Astrocyte (in vitro differentiated cells and primary cell): ENCODE measurements around the gene TEAD1. TPM values are rescaled to one million over a fixed set of nuclear protein-coding genes. Genes with fewer than 3 reads are reported as not detected.

Source experiments
- DNase-seq: peaks from one replicate; pipeline ENCODE4 v3.0.0-alpha.2; 2010; ENCODE audit warnings: low read depth
- FAIRE-seq: peaks from 2 replicates; lab custom pipeline; 2011; peaks lifted over from hg19 to GRCh38; lab: Jason Lieb, UNC
- H2AFZ ChIP-seq: 2 replicates; pipeline ENCODE4 v1.6.0; 2012; ENCODE audit warnings: low read depth, low read length, inconsistent platforms
- H3K27ac ChIP-seq: 2 replicates; pipeline ENCODE4 v1.5.1; 2011; ENCODE audit warnings: low read depth, low read length, inconsistent platforms
- H3K27me3 ChIP-seq: 2 replicates; pipeline ENCODE4 v1.6.0; 2011; ENCODE audit warnings: low read length, inconsistent platforms; ENCODE audit not compliant: insufficient read depth
- H3K36me3 ChIP-seq: 2 replicates; pipeline ENCODE4 v1.5.1; 2011; ENCODE audit warnings: low read length, inconsistent platforms; ENCODE audit not compliant: insufficient read depth
- H3K4me1 ChIP-seq: 2 replicates; pipeline ENCODE4 v1.5.1; 2011; ENCODE audit warnings: low read length, inconsistent platforms; ENCODE audit not compliant: insufficient read depth
- H3K4me2 ChIP-seq: 2 replicates; pipeline ENCODE4 v1.6.0; 2012; ENCODE audit warnings: low read length, inconsistent platforms
- H3K4me3 ChIP-seq: 2 replicates; pipeline ENCODE4 v1.5.1; 2011; ENCODE audit warnings: low read depth, mild to moderate bottlenecking, low read length, inconsistent platforms; ENCODE audit not compliant: insufficient read depth
- H3K79me2 ChIP-seq: 2 replicates; pipeline ENCODE4 v1.6.0; 2012; ENCODE audit warnings: mild to moderate bottlenecking, low read length, inconsistent platforms; ENCODE audit not compliant: insufficient read depth
- H3K9ac ChIP-seq: 2 replicates; pipeline ENCODE4 v1.6.0; 2012; ENCODE audit warnings: mild to moderate bottlenecking, low read length, inconsistent platforms
- H3K9me3 ChIP-seq: 2 replicates; pipeline ENCODE4 v1.5.1; 2012; ENCODE audit warnings: low read depth, mild to moderate bottlenecking, low read length, inconsistent platforms; ENCODE audit not compliant: insufficient read depth
- H4K20me1 ChIP-seq: 2 replicates; pipeline ENCODE4 v1.6.0; 2012; ENCODE audit warnings: low read length, inconsistent platforms; ENCODE audit not compliant: insufficient read depth
- H3K27ac Mint-ChIP-seq: one replicate; pipeline ENCODE4 v1.8.0; 2021; ENCODE audit warnings: mild to moderate bottlenecking, mixed read lengths; ENCODE audit not compliant: unreplicated experiment
- H3K27me3 Mint-ChIP-seq: one replicate; pipeline ENCODE4 v1.8.0; 2021; ENCODE audit warnings: low read depth, mixed read lengths; ENCODE audit not compliant: unreplicated experiment
- H3K36me3 Mint-ChIP-seq: one replicate; pipeline ENCODE4 v1.8.0; 2021; ENCODE audit warnings: low read depth, mixed read lengths; ENCODE audit not compliant: unreplicated experiment
- H3K4me1 Mint-ChIP-seq: one replicate; pipeline ENCODE4 v1.8.0; 2021; ENCODE audit warnings: low read depth, mixed read lengths; ENCODE audit not compliant: unreplicated experiment
- H3K4me3 Mint-ChIP-seq: one replicate; pipeline ENCODE4 v1.8.0; 2021; ENCODE audit warnings: mild to moderate bottlenecking, moderate library complexity, mixed read lengths; ENCODE audit not compliant: unreplicated experiment
- H3K9me3 Mint-ChIP-seq: one replicate; pipeline ENCODE4 v1.8.0; 2021; ENCODE audit warnings: mild to moderate bottlenecking, mixed read lengths; ENCODE audit not compliant: unreplicated experiment
- EZH2 ChIP-seq: IDR thresholded peaks from 2 replicates; pipeline ENCODE4 v1.6.1; 2012; ENCODE audit warnings: mild to moderate bottlenecking, low read length, inconsistent platforms; ENCODE audit not compliant: insufficient read depth
- total RNA-seq: library from RNA; stranded (reverse); gene quantifications from 2 replicates; pipeline ENCODE4 v1.2.1, GENCODE V29; 2021
- TF ChIP-seq, protein P1 (sequence below): IDR thresholded peaks from 2 replicates; pipeline ENCODE4 v1.5.1; 2011; ENCODE audit warnings: low read depth, mild to moderate bottlenecking, inconsistent platforms, low read length, moderate library complexity; ENCODE audit not compliant: insufficient read depth

TEAD1 gene
- total RNA-seq, 1 donor from 2014 or later = 149 TPM

DNA sequence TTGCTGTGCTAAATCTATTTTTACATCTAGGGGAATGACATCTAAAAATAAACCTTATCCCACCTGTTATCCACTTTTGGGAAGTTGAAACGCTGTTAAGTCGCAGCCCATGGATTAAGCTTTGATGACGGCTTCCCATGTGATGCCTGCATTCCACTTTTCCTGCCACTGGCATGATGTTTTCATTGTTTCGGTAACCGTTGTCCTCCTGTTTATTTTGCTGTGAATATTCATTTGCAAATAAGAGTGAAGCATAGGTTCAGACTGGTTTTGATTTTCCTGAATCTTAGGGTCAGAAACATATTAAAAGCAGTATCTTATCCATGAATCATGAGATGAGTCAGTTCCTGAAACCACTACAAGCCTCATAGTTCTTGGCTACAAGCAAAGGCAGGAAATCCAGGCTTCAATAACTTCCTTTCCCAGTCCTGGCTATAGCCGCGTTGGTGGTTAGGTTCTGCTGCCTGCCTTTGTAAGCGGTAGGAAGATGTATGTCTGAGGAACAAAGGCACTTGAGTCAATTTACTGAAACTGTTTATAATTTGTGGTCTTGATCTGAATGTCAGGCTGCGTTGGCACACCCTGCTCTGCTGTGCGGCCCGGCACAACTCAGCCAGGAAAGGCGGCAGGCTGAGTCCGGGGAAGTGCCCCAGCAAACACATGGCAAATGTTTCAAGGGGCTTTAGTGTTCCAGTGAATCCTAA is 19.4 kb downstream of the TEAD1 start:
- FAIRE-seq (peak; percentile 96), DNase-seq (peak; percentile 100)
- H3K27me3 Mint-ChIP-seq = no peaks in the 10 kb centered on the region
- Histone ChIP-seq H4K20me1 (peaks cover 42% of the 10 kb centered on the region), H3K9me3 (no peaks in the 10 kb centered on the region), H3K79me2 (peaks cover 85% of the 10 kb centered on the region), H3K9ac (peak overlapping the region; percentile 84), H3K4me2 (peak overlapping the region; percentile 82), H2AFZ (peak overlapping the region; percentile 19), H3K36me3 (no peaks in the 10 kb centered on the region), H3K4me3 (peak overlapping the region; percentile 44), H3K4me1 (peaks cover 71% of the 10 kb centered on the region), H3K27ac (peak overlapping the region; percentile 97), H3K27me3 (no peaks in the 10 kb centered on the region)
- peak overlapping the region; percentile 78 for H3K4me3 Mint-ChIP-seq
- peaks cover 3% of the 10 kb centered on the region for H3K36me3 Mint-ChIP-seq
- H3K4me1 Mint-ChIP-seq = peaks cover 82% of the 10 kb centered on the region
- H3K27ac Mint-ChIP-seq = peak overlapping the region; percentile 98
- peaks cover 2% of the 10 kb centered on the region for H3K9me3 Mint-ChIP-seq
- TF ChIP-seq, protein P1, sequence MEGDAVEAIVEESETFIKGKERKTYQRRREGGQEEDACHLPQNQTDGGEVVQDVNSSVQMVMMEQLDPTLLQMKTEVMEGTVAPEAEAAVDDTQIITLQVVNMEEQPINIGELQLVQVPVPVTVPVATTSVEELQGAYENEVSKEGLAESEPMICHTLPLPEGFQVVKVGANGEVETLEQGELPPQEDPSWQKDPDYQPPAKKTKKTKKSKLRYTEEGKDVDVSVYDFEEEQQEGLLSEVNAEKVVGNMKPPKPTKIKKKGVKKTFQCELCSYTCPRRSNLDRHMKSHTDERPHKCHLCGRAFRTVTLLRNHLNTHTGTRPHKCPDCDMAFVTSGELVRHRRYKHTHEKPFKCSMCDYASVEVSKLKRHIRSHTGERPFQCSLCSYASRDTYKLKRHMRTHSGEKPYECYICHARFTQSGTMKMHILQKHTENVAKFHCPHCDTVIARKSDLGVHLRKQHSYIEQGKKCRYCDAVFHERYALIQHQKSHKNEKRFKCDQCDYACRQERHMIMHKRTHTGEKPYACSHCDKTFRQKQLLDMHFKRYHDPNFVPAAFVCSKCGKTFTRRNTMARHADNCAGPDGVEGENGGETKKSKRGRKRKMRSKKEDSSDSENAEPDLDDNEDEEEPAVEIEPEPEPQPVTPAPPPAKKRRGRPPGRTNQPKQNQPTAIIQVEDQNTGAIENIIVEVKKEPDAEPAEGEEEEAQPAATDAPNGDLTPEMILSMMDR = no peak
- no peak for TF ChIP-seq EZH2

DNA sequence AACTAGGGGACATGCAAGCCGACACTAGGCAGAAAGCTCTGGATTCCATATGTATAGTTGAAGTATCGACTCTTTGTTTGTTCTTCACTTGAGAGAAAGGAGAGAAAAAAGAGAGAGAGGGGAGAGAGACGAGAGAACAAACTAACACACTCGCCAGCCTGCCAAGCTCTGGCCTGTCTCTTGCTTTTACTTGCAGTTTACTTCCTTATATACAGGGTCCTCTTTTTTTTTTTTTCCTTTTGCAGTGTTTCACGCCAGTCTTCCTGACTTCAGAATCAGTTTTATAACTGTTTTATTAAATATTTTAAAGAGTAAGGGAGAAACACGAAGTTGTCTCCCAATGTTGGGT is 19.9 kb downstream of the TEAD1 start:
- Mint-ChIP-seq H3K36me3 (peaks cover 3% of the 10 kb centered on the region), H3K27ac (peak overlapping the region; percentile 98), H3K4me3 (peak overlapping the region; percentile 78), H3K9me3 (peaks cover 2% of the 10 kb centered on the region), H3K27me3 (no peaks in the 10 kb centered on the region), H3K4me1 (peaks cover 81% of the 10 kb centered on the region)
- TF ChIP-seq, protein P1 = no peak
- TF ChIP-seq EZH2 = no peak
- Histone ChIP-seq H3K9me3 (no peaks in the 10 kb centered on the region), H4K20me1 (peaks cover 38% of the 10 kb centered on the region), H3K27ac (peak overlapping the region; percentile 97), H3K79me2 (peaks cover 85% of the 10 kb centered on the region), H3K4me2 (peak overlapping the region; percentile 82), H3K4me3 (peak overlapping the region; percentile 36), H3K4me1 (peaks cover 66% of the 10 kb centered on the region), H2AFZ (peak overlapping the region; percentile 19), H3K9ac (peak overlapping the region; percentile 84), H3K27me3 (no peaks in the 10 kb centered on the region), H3K36me3 (no peaks in the 10 kb centered on the region)
- DNase-seq (no peak), FAIRE-seq (no peak)

DNA sequence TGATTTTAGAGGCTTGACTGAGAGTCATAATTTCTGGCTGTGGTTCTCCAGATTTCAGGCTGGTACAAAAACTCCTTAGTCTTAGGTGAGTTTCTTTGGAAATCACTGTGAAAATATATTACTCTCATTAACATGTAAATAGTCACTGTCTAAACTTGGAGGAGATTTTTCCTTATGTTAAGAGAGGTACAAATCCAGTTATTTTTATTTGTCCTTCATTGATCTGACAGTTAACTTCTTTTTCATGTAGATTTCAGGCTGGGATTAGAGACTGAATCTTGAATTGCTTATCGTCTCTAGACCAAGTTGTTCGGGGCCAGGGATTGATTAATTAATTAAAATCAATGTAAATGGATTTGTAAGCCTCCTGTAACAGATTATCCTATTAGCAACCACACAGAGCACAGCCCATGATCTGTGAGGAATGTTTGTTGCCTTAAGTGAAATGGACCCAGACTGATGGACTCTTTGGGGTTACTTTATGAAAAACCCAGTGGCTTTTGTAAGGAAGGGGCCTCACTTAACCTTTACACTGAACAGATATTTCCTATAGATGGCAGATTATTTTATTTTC is 21.1 kb downstream of the TEAD1 start:
- Histone ChIP-seq H3K4me3 (no peak overlapping the region), H3K27ac (peak overlapping the region; percentile 97), H2AFZ (no peak overlapping the region), H3K27me3 (no peaks in the 10 kb centered on the region), H3K4me2 (peak overlapping the region; percentile 82), H4K20me1 (peaks cover 40% of the 10 kb centered on the region), H3K9ac (peak overlapping the region; percentile 84), H3K4me1 (peaks cover 63% of the 10 kb centered on the region), H3K36me3 (no peaks in the 10 kb centered on the region), H3K9me3 (no peaks in the 10 kb centered on the region), H3K79me2 (peaks cover 86% of the 10 kb centered on the region)
- no peak for TF ChIP-seq EZH2
- TF ChIP-seq, protein P1 = no peak
- H3K4me3 Mint-ChIP-seq = no peak overlapping the region
- peak overlapping the region; percentile 98 for H3K27ac Mint-ChIP-seq
- no peaks in the 10 kb centered on the region for H3K27me3 Mint-ChIP-seq
- no peak for DNase-seq
- H3K36me3 Mint-ChIP-seq = peaks cover 3% of the 10 kb centered on the region
- H3K4me1 Mint-ChIP-seq = peaks cover 78% of the 10 kb centered on the region
- FAIRE-seq = no peak
- H3K9me3 Mint-ChIP-seq = peaks cover 2% of the 10 kb centered on the region
